22Rv1 (cell line): ENCODE data around the gene HCFC1.

ENCODE experiments used
- CTCF ChIP-seq: fragments of 450-650 bp; IDR thresholded peaks from 2 replicates; pipeline ENCODE4 v1.5.1; 2017; ENCODE audit warnings: mild to moderate bottlenecking
- ZFX ChIP-seq: fragments of 450-650 bp; IDR thresholded peaks from 2 replicates; pipeline ENCODE4 v1.6.1; 2017; ENCODE audit warnings: antibody characterized with exemption, borderline replicate concordance

DNA sequence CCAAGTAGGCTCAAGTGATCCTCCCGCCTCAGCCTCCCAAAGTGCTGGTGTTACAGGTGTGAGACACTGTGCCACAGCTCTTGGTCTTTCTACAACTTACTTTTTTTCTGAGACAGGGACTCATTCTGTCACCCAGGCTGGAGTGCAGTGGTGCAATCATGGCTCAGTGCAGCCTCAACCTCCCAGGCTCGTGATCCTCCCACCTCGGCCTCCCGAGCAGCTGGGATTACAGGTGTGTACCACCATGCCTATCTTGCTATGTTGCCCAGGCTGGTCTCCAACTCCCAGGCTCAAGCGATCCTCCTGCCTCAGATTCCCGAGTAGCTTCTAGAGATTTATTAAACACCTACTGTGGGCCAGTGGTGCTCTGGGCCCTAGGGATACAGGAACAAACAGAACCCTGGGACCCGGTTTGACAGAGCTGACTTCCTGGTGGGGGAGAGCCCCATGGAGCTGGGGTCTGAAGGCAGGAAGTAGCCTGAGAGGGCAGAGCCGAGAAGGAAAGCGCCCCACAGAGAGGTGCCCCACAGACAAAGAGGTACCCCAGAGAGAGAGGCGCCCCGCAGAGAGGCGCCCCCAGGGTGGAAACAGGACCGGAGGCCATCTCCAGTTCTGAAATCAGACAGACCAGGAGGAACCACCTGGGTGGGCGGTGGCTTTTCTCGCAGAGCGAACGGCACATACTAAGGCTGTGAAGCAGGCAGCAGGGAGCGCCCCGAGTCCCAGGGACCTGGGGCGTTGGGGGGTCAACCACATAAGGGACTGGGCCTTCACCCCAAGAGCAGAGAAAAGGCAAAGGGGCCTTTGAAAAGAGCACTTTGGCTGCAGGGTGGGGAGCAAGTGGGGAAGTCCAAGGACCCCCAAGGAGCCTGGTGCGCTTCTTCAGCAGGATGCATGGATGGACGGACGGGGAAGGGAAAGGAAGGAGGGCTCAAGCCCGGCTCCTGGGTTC lies 43.1 kb upstream of the HCFC1 start:
- no peak for TF ChIP-seq CTCF
- TF ChIP-seq ZFX, result no peak
